Panc1 (cell line): ENCODE measurements around the gene PTPRE. TPM values are rescaled to one million over a fixed set of nuclear protein-coding genes. Genes with fewer than 3 reads are reported as not detected.

ENCODE experiments used
- ATAC-seq: fragments of 200-7000 bp; cut with Tn5 transposase; 2 replicates; pipeline ENCODE4 v1.9.1; 2020; ENCODE audit warnings: mild to moderate bottlenecking, moderate library complexity
- BruUV-seq: library from RNA; stranded (reverse); fragments of 400-500 nt; replicated peaks from 2 replicates; lab custom pipeline; 2021; lab: Mats Ljungman, UMichigan
- CTCF ChIA-PET: fragments of 300-600 bp; sonication (Branson Sonifier 250); formaldehyde crosslinking; loops from one replicate; lab custom pipeline; 2022; ENCODE audit warnings: antibody characterized with exemption; lab: Charles Lee
- POLR2A ChIA-PET: fragments of 300-600 bp; sonication (Branson Sonifier 250); formaldehyde crosslinking; loops from one replicate; lab custom pipeline; 2022; ENCODE audit warnings: antibody characterized with exemption; lab: Charles Lee
- DNase-seq: peaks from one replicate; pipeline ENCODE4 v3.0.0-alpha.2; 2010; ENCODE audit warnings: low read depth, low spot score
- H3K27ac ChIP-seq: 2 replicates; pipeline ENCODE4 v1.5.1; 2011; ENCODE audit warnings: mild to moderate bottlenecking, low read length, inconsistent platforms
- H3K27me3 ChIP-seq: fragments of 200-500 bp; sonication (Bioruptor generic); 2 replicates; pipeline ENCODE4 v1.6.0; 2014; ENCODE audit warnings: low read length, inconsistent platforms; ENCODE audit not compliant: control insufficient read depth, insufficient read depth
- H3K36me3 ChIP-seq: fragments of 200-500 bp; sonication (Bioruptor generic); 2 replicates; pipeline ENCODE4 v1.5.1; 2014; ENCODE audit warnings: inconsistent platforms, mild to moderate bottlenecking, low read length, moderate library complexity; ENCODE audit not compliant: control insufficient read depth, insufficient read depth
- H3K4me1 ChIP-seq: 2 replicates; pipeline ENCODE4 v1.5.1; 2011; ENCODE audit warnings: inconsistent platforms, mild to moderate bottlenecking, low read length, moderate library complexity; ENCODE audit not compliant: control insufficient read depth, insufficient read depth
- H3K4me3 ChIP-seq, 2 experiments: 2 replicates each; pipeline ENCODE4 v1.5.1; 2011 to 2012; ENCODE audit warnings: low read depth in 2 of 2, low read length in 2 of 2, mild to moderate bottlenecking in 2 of 2, inconsistent platforms in 1 of 2, moderate library complexity in 1 of 2
- H3K9me3 ChIP-seq: fragments of 200-500 bp; sonication (Bioruptor generic); 2 replicates; pipeline ENCODE4 v1.5.1; 2014; ENCODE audit warnings: low read depth, mild to moderate bottlenecking, inconsistent platforms, low read length, moderate library complexity; ENCODE audit not compliant: control insufficient read depth, insufficient read depth
- CTCF ChIP-seq: fragments of 450-650 bp; IDR thresholded peaks from 2 replicates; pipeline ENCODE4 v1.5.1; 2017; ENCODE audit warnings: mild to moderate bottlenecking
- POLR2AphosphoS5 ChIP-seq: IDR thresholded peaks from 2 replicates; pipeline ENCODE4 v1.6.1; 2012; ENCODE audit warnings: mild to moderate bottlenecking, low read depth, low read length, moderate library complexity
- REST ChIP-seq, 2 experiments: IDR thresholded peaks; 2 replicates each; pipeline ENCODE4 v1.6.1; 2011 to 2012; ENCODE audit warnings: low read depth in 2 of 2, control low read depth in 1 of 2, low read length in 1 of 2, mild to moderate bottlenecking in 1 of 2, moderate library complexity in 1 of 2; ENCODE audit not compliant: insufficient read depth in 1 of 2
- SIN3A ChIP-seq: IDR thresholded peaks from 2 replicates; pipeline ENCODE4 v1.6.1; 2012; ENCODE audit warnings: low read depth, mild to moderate bottlenecking, low read length, moderate library complexity, borderline replicate concordance; ENCODE audit not compliant: insufficient read depth
- TCF7L2 ChIP-seq: IDR thresholded peaks from 2 replicates; pipeline ENCODE4 v1.6.1; 2011; ENCODE audit warnings: mild to moderate bottlenecking, low read depth, low read length, inconsistent platforms
- in situ Hi-C: cut with HindIII; loops from 2 replicates; pipeline ENCODE4 v1.10.0; 2016; ENCODE audit warnings: low sequenced_read_pairs, low pct_unique_long_range_greater_than_20kb
- intact Hi-C: fragments of 100-400 bp; cut with micrococcal nuclease; formaldehyde crosslinking; loops from one replicate; pipeline ENCODE4 v1.10.0; 2022; ENCODE audit not compliant: unreplicated experiment
- total RNA-seq: library from RNA; stranded (reverse); gene quantifications from one replicate; pipeline ENCODE4 v1.2.1, GENCODE V29; 2021; ENCODE audit not compliant: unreplicated experiment

The PTPRE gene
- total RNA-seq, 1 experiment from 2014 or later, result 0.44 TPM

GRCh38 chr10:127998501-127999144 lies 91.7 kb downstream of the PTPRE start:
- in situ Hi-C loops, result no loop called here

More at GRCh38 chr10:127998501-127999144, 91.7 kb downstream of the PTPRE start:
- BruUV-seq, result no TSS peak
- Histone ChIP-seq H3K4me1 (no peaks in the 10 kb centered on the region), H3K9me3 (no peaks in the 10 kb centered on the region), H3K4me3 (no peak overlapping the region), H3K27ac (no peak overlapping the region), H3K27me3 (peaks cover 24% of the 10 kb centered on the region), H3K36me3 (no peaks in the 10 kb centered on the region)
- CTCF ChIA-PET, result no interaction called here
- POLR2A ChIA-PET, result no interaction called here
- no peak for TF ChIP-seq REST (IDR thresholded peaks at IDR 0.05; ENCODE audit: insufficient read depth in 1 of 2, low read depth in 2 of 2, low read length in 1 of 2)
- no peak for TF ChIP-seq CTCF
- no peak for TF ChIP-seq TCF7L2
- TF ChIP-seq SIN3A, result no peak
- no peak for TF ChIP-seq POLR2AphosphoS5
- ATAC-seq, result no peak
- no peak for DNase-seq
- intact Hi-C loops, result no loop called here
